Measurements from ENCODE around the gene PIGW. TPM values are rescaled to one million over a fixed set of nuclear protein-coding genes. Genes with fewer than 3 reads are reported as not detected.

The PIGW gene
- total and polyA plus RNA-seq, 2 of the 8 experiments (the other 6 are each of a cell fraction or from before 2014, with no cell fraction given), result 12.1 to 28.9 TPM

DNA sequence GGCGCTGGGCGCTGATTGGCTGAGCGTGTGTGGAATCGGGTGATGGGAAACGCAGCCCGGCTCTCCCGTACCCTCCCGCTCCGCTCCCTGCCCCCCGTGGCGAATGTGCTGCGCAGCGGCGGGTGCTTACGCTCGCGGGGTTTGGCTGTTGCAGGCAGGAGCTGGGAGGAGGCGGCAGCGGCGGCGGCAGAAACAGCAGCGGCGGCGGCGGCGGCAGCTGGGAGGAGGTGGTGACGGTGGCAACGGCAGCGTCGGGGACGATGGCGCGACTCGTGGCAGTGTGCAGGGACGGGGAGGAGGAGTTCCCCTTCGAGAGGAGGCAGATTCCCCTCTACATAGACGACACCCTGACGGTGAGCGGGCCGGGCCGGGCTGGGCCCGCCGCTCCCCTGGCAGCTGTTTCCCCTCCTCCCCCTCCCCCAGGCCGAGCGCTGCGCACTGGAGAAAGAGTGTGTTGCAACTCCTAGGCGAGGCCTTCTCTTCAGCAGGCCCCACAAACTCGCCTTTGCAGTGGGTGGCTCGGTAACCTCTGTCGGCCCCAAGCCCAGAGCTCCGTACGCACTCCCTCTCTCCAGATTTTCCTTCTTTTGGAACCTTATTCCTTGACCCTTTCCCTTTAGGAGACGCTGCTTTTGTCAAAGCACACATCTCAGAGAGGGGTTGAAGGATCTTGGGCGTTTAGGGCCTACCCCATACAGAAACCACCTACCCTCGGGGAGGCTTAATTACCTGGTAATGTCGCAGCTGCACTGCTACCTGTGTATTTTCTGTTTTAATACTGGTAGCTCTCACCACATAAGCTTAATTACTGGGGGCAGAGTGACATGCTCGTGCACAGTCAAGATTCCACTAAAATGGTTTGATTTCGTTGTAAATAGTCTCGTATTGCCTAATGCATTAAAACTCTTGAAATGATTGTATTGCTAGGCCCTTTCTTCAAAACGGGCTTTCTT, 11.0 kb downstream of the PIGW start (continued):
- no peak for TF ChIP-seq YY1 (IDR thresholded peaks at IDR 0.05; ENCODE audit: low read depth, low read length)
- peak; percentile 28 to 39; a peak in 1 of 4 replicates for TF ChIP-seq SIN3A (conservative IDR thresholded peaks at IDR 0.05 in 1 of 2, IDR thresholded peaks at IDR 0.05 in 1 of 2; ENCODE audit: low read depth in 1 of 2, low read length in 2 of 2)
- TF ChIP-seq PHF8 (conservative IDR thresholded peaks at IDR 0.05; ENCODE audit: low read depth, low read length), result peak; percentile 51; the same call in 1 of the 2 replicates
- TF ChIP-seq CBX8 (IDR thresholded peaks at IDR 0.05; ENCODE audit: borderline replicate concordance, low read depth, low read length), result no peak
- no peak for TF ChIP-seq RNF2 (IDR thresholded peaks at IDR 0.05; ENCODE audit: borderline replicate concordance, low read depth, low read length, missing control alignments, poor library complexity, severe bottlenecking)
- TF ChIP-seq TEAD4 (IDR thresholded peaks at IDR 0.05; ENCODE audit: low read depth, low read length), result no peak
- no peak for TF ChIP-seq ZNF274 (IDR thresholded peaks at IDR 0.05; ENCODE audit: borderline replicate concordance, extremely low read depth, low read length)
- TF ChIP-seq CHD2 (IDR thresholded peaks at IDR 0.05; ENCODE audit: low read length), result peak; percentile 88
- TF ChIP-seq TAF7 (optimal IDR thresholded peaks at IDR 0.05; ENCODE audit: borderline replicate concordance, low read depth, low read length), result no peak
- no peak for TF ChIP-seq SIRT6 (IDR thresholded peaks at IDR 0.05; ENCODE audit: low read length)
- TF ChIP-seq HDAC2 (IDR thresholded peaks at IDR 0.05; ENCODE audit: borderline replicate concordance in 1 of 2, low read depth in 2 of 2, low read length in 2 of 2), result no peak
- TF ChIP-seq GABPA (IDR thresholded peaks at IDR 0.05; ENCODE audit: borderline replicate concordance, insufficient read depth, low read length), result no peak
- no peak for TF ChIP-seq SRF (IDR thresholded peaks at IDR 0.05; ENCODE audit: low read depth, low read length)
- TF ChIP-seq BCL11A (IDR thresholded peaks at IDR 0.05; ENCODE audit: low read depth in 2 of 2, low read length in 2 of 2), result no peak
- TF ChIP-seq BRCA1 (IDR thresholded peaks at IDR 0.05; ENCODE audit: low read depth, low read length), result no peak
- no peak for TF ChIP-seq USF2 (IDR thresholded peaks at IDR 0.05; ENCODE audit: low read length)
- no peak for TF ChIP-seq SP2 (IDR thresholded peaks at IDR 0.05; ENCODE audit: low read length)
- TF ChIP-seq ASH2L (IDR thresholded peaks at IDR 0.05; ENCODE audit: low read length), result peak; percentile 98

Data from H1 (cell line).